ENCODE results near the gene VSIR. TPM values are rescaled to one million over a fixed set of nuclear protein-coding genes. Genes with fewer than 3 reads are reported as not detected.

VSIR gene
- polyA plus RNA-seq, 1 of the 3 experiments (the other 2 are of a cell fraction): 11.3 TPM

GRCh38 chr10:71806704-71807556, 33.6 kb upstream of the VSIR start:
- Histone ChIP-seq H3K27ac (ENCODE audit: low read depth in 2 of 2, low read length in 1 of 2) (no peak overlapping the region), H3K4me1 (ENCODE audit: control insufficient read depth in 1 of 2, insufficient read depth in 2 of 2, low read depth in 1 of 2, low read length in 1 of 2) (no peaks in the 10 kb centered on the region; a peak in 1 of 4 replicates), H4K20me1 (ENCODE audit: insufficient read depth) (no peaks in the 10 kb centered on the region), H3K4me3 (ENCODE audit: low read depth in 2 of 2, low read length in 1 of 2) (no peak overlapping the region), H3K9ac (no peak overlapping the region), H3K36me3 (replicated peaks in 1 of 2; ENCODE audit: control insufficient read depth in 1 of 2, insufficient read depth in 2 of 2, low read length in 1 of 2) (no peaks in the 10 kb centered on the region), H3K27me3 (ENCODE audit: insufficient read depth) (no peaks in the 10 kb centered on the region), H2AFZ (ENCODE audit: low read depth) (no peak overlapping the region), H3K79me2 (ENCODE audit: insufficient read depth) (no peaks in the 10 kb centered on the region), H3K9me3 (no peaks in the 10 kb centered on the region), H3K9me2 (no peaks in the 10 kb centered on the region), H3K4me2 (no peak overlapping the region), H3F3A (replicated peaks; ENCODE audit: insufficient read depth) (no peaks in the 10 kb centered on the region)
- no peak for DNase-seq
- CTCF ChIA-PET: interaction anchor here (0.6 to 3.1 kb wide), 5 partner anchors 9 to 110 kb away, joined by 3 to 10 read pairs (median 3); partner anchors contain the start of genes PSAP and VSIR
- 91% methylated on average over 15 of the region's 23 CpGs for WGBS (ENCODE audit: low lambda C conversion rate)
- no peak for TF ChIP-seq YY1 (IDR thresholded peaks at IDR 0.05; ENCODE audit: low read depth)
- TF ChIP-seq NRF1 (IDR thresholded peaks at IDR 0.05; ENCODE audit: low read depth, low read length): no peak
- TF ChIP-seq RCOR1 (IDR thresholded peaks at IDR 0.05; ENCODE audit: low read length): no peak
- TF ChIP-seq PBX3 (IDR thresholded peaks at IDR 0.05): no peak
- no peak for TF ChIP-seq ZBTB33 (IDR thresholded peaks at IDR 0.05; ENCODE audit: borderline replicate concordance, low read depth)
- TF ChIP-seq CTCF (IDR thresholded peaks at IDR 0.05): no peak
- no peak for TF ChIP-seq CHD2 (IDR thresholded peaks at IDR 0.05; ENCODE audit: low read length, partially characterized antibody)
- TF ChIP-seq ELF1 (IDR thresholded peaks at IDR 0.05): no peak
- no peak for TF ChIP-seq FOXJ3 (CRISPR knock-in tag; IDR thresholded peaks at IDR 0.05)
- no peak for TF ChIP-seq FOSL2 (IDR thresholded peaks at IDR 0.05; ENCODE audit: borderline replicate concordance, low read depth)
- no peak for TF ChIP-seq RXRA (IDR thresholded peaks at IDR 0.05; ENCODE audit: borderline replicate concordance, low read depth)
- TF ChIP-seq RFX5 (IDR thresholded peaks at IDR 0.05; ENCODE audit: low read length): no peak
- no peak for TF ChIP-seq MXI1 (IDR thresholded peaks at IDR 0.05; ENCODE audit: low read depth, low read length)
- TF ChIP-seq JUND (IDR thresholded peaks at IDR 0.05): no peak
- no peak for TF ChIP-seq NFIC (IDR thresholded peaks at IDR 0.05; ENCODE audit: borderline replicate concordance)
- TF ChIP-seq REST (IDR thresholded peaks at IDR 0.05; ENCODE audit: low read depth, low read length): no peak
- TF ChIP-seq MEF2A (IDR thresholded peaks at IDR 0.05; ENCODE audit: borderline replicate concordance, low read depth): no peak
- POLR2A ChIA-PET: interaction anchor here (0.5 kb wide), 1 partner anchor 67 kb away, joined by 4 read pairs; no protein-coding TSS in a partner anchor
